K562 (cell line): ENCODE data around the gene GARIN5B. TPM values are rescaled to one million over a fixed set of nuclear protein-coding genes. Genes with fewer than 3 reads are reported as not detected.

Source experiments
- ATAC-seq: fragments of 200-7000 bp; cut with Tn5 transposase; 3 replicates; pipeline ENCODE4 v1.9.1; 2020; ENCODE audit warnings: moderate library complexity
- BruUV-seq: library from RNA; stranded (reverse); fragments of 400-500 nt; replicated peaks from 2 replicates; lab custom pipeline; 2021; lab: Mats Ljungman, UMichigan
- CTCF ChIA-PET: fragments of 300-600 bp; formaldehyde crosslinking; extraction: SDS; loops from one replicate; lab custom pipeline; 2021; ENCODE audit warnings: low intra/inter-chr PET ratio; lab: Yijun Ruan, JAX
- POLR2A ChIA-PET: fragments of 300-600, 350-650 bp; sonication (Branson Sonifier 250); formaldehyde crosslinking; extraction: SDS; loops from one replicate; lab custom pipeline; 2021; ENCODE audit warnings: antibody characterized with exemption, inconsistent platforms; lab: Yijun Ruan, JAX
- DNase-seq, 4 experiments: peaks; one replicate each; pipeline versions ENCODE4 v3.0.0 to v3.0.0-alpha.2; 2011 to 2018; ENCODE audit warnings: low spot score in 3 of 4, mixed read lengths in 3 of 4; ENCODE audit errors: extremely low read depth in 1 of 4
- FAIRE-seq: peaks from 2 replicates; lab custom pipeline; 2011; peaks lifted over from hg19 to GRCh38; lab: Jason Lieb, UNC
- H2AFZ ChIP-seq: 2 replicates; pipeline ENCODE4 v1.6.0; 2011; ENCODE audit warnings: low read depth, low read length, control low read depth, inconsistent platforms
- H3K27ac ChIP-seq: fragments of 200-600 bp; 3 replicates; pipeline ENCODE4 v1.8.0; 2011; ENCODE audit warnings: low read depth, mild to moderate bottlenecking, control low read depth, inconsistent platforms, low read length, moderate library complexity, mixed read lengths; ENCODE audit errors: extremely low read depth
- H3K27me3 ChIP-seq, 2 experiments: fragments of 300-600 bp in 1 of 2; 2 replicates in 1 of 2; 3 replicates in 1 of 2; pipeline versions ENCODE4 v1.6.0 to v1.8.0; 2011; ENCODE audit warnings: inconsistent platforms in 2 of 2, low read length in 2 of 2, mild to moderate bottlenecking in 1 of 2, mixed read lengths in 1 of 2, moderate library complexity in 1 of 2; ENCODE audit not compliant: control insufficient read depth in 2 of 2, insufficient read depth in 2 of 2
- H3K36me3 ChIP-seq: fragments of 300-600 bp; 3 replicates; pipeline ENCODE4 v1.8.0; 2011; ENCODE audit warnings: mild to moderate bottlenecking, low read length, inconsistent platforms; ENCODE audit not compliant: control insufficient read depth, insufficient read depth
- H3K4me1 ChIP-seq, 2 experiments: fragments of 200-600 bp in 1 of 2; replicated peaks in 1 of 2; 2 replicates in 1 of 2; 3 replicates in 1 of 2; pipeline versions ENCODE4 v1.5.1 to v1.8.0; 2011; ENCODE audit warnings: inconsistent platforms in 2 of 2, low read length in 2 of 2, mild to moderate bottlenecking in 1 of 2, mixed read lengths in 1 of 2, moderate library complexity in 1 of 2; ENCODE audit not compliant: control insufficient read depth in 2 of 2, insufficient read depth in 2 of 2
- H3K4me2 ChIP-seq: 2 replicates; pipeline ENCODE4 v1.6.1; 2011; ENCODE audit warnings: low read length, control low read depth, inconsistent platforms, mixed read lengths; ENCODE audit not compliant: insufficient read depth
- H3K4me3 ChIP-seq: fragments of 200-600 bp; sonication (generic), shearing (Covaris generic); 2 replicates; pipeline ENCODE4 v1.5.1; 2016; ENCODE audit warnings: control low read depth, inconsistent platforms
- H3K79me2 ChIP-seq: fragments of 200-600 bp; 3 replicates; pipeline ENCODE4 v1.8.0; 2011; ENCODE audit warnings: low read length, inconsistent platforms; ENCODE audit not compliant: control insufficient read depth, insufficient read depth
- H3K9ac ChIP-seq, 2 experiments: 2 replicates each; pipeline versions ENCODE4 v1.6.0 to v1.6.1; 2011; ENCODE audit warnings: low read depth in 2 of 2, low read length in 2 of 2, control low read depth in 1 of 2, inconsistent platforms in 1 of 2, mild to moderate bottlenecking in 1 of 2, mixed read lengths in 1 of 2; ENCODE audit not compliant: insufficient read depth in 1 of 2
- H3K9me1 ChIP-seq: one replicate; pipeline ENCODE4 v1.6.0; 2011; ENCODE audit warnings: inconsistent platforms, mild to moderate bottlenecking, low read length, moderate library complexity; ENCODE audit not compliant: control insufficient read depth, insufficient read depth
- H3K9me3 ChIP-seq: replicated peaks from 2 replicates; pipeline ENCODE4 v1.5.1; 2011; ENCODE audit warnings: low read depth, low read length, inconsistent platforms; ENCODE audit not compliant: control insufficient read depth, insufficient read depth
- H4K20me1 ChIP-seq: replicated peaks from 2 replicates; pipeline ENCODE4 v1.6.1; 2011; ENCODE audit warnings: low read length, inconsistent platforms, mixed read lengths; ENCODE audit not compliant: control insufficient read depth, insufficient read depth
- ERF ChIP-seq: fragments of 450-650 bp; formaldehyde crosslinking; IDR thresholded peaks from 2 replicates; pipeline ENCODE4 v1.4.0; 2020; ENCODE audit warnings: mild to moderate bottlenecking, mixed read lengths
- GMEB1 ChIP-seq: fragments of 250-450 bp; sonication (Bioruptor Pico); IDR thresholded peaks from 2 replicates; pipeline ENCODE4 v1.4.0; 2020; ENCODE audit warnings: mild to moderate bottlenecking
- MAZ ChIP-seq, 2 experiments: fragments of 450-650 bp in 1 of 2; sonication (generic) in 1 of 2; formaldehyde crosslinking; IDR thresholded peaks in 1 of 2; conservative IDR thresholded peaks in 1 of 2; 2 replicates each; pipeline versions ENCODE4 v1.4.0 to v1.5.0; 2020; ENCODE audit warnings: mild to moderate bottlenecking in 1 of 2, missing genetic modification reagents in 1 of 2
- MEF2D ChIP-seq: conservative IDR thresholded peaks from 2 replicates; pipeline ENCODE4 v1.6.1; 2016; ENCODE audit warnings: low read depth, missing genetic modification characterization, missing compliant biosample characterization
- PYGO2 ChIP-seq: fragments of 450-650 bp; IDR thresholded peaks from 2 replicates; pipeline ENCODE4 v1.6.1; 2016; ENCODE audit warnings: mild to moderate bottlenecking, missing genetic modification characterization, moderate library complexity, missing compliant biosample characterization
- RFX7 ChIP-seq: fragments of 250-450 bp; sonication (Bioruptor Pico); IDR thresholded peaks from 2 replicates; pipeline ENCODE4 v1.5.1; 2021; ENCODE audit warnings: mild to moderate bottlenecking
- RNF219 ChIP-seq: fragments of 250-450 bp; sonication (Bioruptor Pico); IDR thresholded peaks from 2 replicates; pipeline ENCODE4 v1.5.0; 2022; ENCODE audit warnings: mild to moderate bottlenecking
- ZFP30 ChIP-seq: fragments of 250-450 bp; sonication (Bioruptor Pico); IDR thresholded peaks from 2 replicates; pipeline ENCODE4 v1.8.0; 2022; ENCODE audit warnings: moderate library complexity, mild to moderate bottlenecking, inconsistent platforms, borderline replicate concordance
- ZNF134 ChIP-seq: fragments of 250-450 bp; sonication (Bioruptor Pico); conservative IDR thresholded peaks from 2 replicates; pipeline ENCODE4 v1.4.0; 2020
- ZNF184 ChIP-seq: sonication (generic); formaldehyde crosslinking; IDR thresholded peaks from 2 replicates; pipeline ENCODE4 v1.5.0; 2020; ENCODE audit warnings: missing genetic modification reagents
- ZNF384 ChIP-seq: IDR thresholded peaks from 2 replicates; pipeline ENCODE4 v1.6.1; 2012; ENCODE audit warnings: low read depth, low read length, improper control_type of control experiment
- WGBS: fragments of 100-300 bp; shearing (Covaris generic); methylation state at CpG from one replicate; pipeline ENCODE4 v1.1.6; 2016; ENCODE audit warnings: low coverage, mixed read lengths; ENCODE audit not compliant: insufficient coverage; ENCODE audit errors: missing lambda C conversion rate; 5-methylcytosine and 5-hydroxymethylcytosine counted together
- in situ Hi-C: fragments of 300-500 bp; cut with MboI; formaldehyde crosslinking; loops from 4 replicates; pipeline ENCODE4 v1.15.0; 2018; ENCODE audit warnings: inconsistent platforms, mixed read lengths
- intact Hi-C: fragments of 100-400 bp; cut with micrococcal nuclease; formaldehyde crosslinking; loops from 2 replicates; pipeline ENCODE4 v1.14.2; 2022
- polyA plus RNA-seq, 8 experiments: library from polyadenylated mRNA; depleted of rRNA in 4 of 8; stranded (reverse) in 5 of 8; unstranded in 3 of 8; fragments of >200 nt; fragmentation: Nextera tagmentation in 2 of 8; fragmentation: Illumina TruSeq in 1 of 8; extraction: Ambion mirVana in 2 of 8; extraction: Trizol in 1 of 8; gene quantifications; 2 replicates each; pipeline versions ENCODE4 v1.2.1 to v1.2.3, GENCODE V29; 2011 to 2014; ENCODE audit warnings: inconsistent platforms in 1 of 8, missing spikeins in 1 of 8
- total RNA-seq, 7 experiments: library from RNA; depleted of rRNA in 6 of 7; stranded (reverse); fragments of >200 nt in 6 of 7; fragmentation: Illumina TruSeq in 2 of 7; extraction: Trizol in 2 of 7; gene quantifications; 2 replicates each; pipeline versions ENCODE4 v1.2.1 to v1.2.3, GENCODE V29; 2011 to 2021; ENCODE audit warnings: low replicate concordance in 1 of 7

GARIN5B gene
- total and polyA plus RNA-seq, 9 of the 15 experiments (the other 6 are each of a cell fraction or from before 2014, with no cell fraction given), result not detected

GRCh38 chr19:55339889-55340783, 22.9 kb downstream of the GARIN5B start (continued):
- no peak for TF ChIP-seq RNF219 (CRISPR knock-in tag)

GRCh38 chr19:55339105-55339888, 23.8 kb downstream of the GARIN5B start, which contains the start of gene KMT5C:
KMT5C (plus strand) TSS chr19:55339876; CDS start chr19:55341937, 2,061 bp downstream.
- H4K20me1 ChIP-seq, result 0 out of 2 replicates have a peak, but pooled peaks cover 6% of the 10 kb centered on the region
- H3K4me2 ChIP-seq, result peak within 1 kb of the TSS; percentile 97
- WGBS, result under 1% methylated on average over 45 of the region's 63 CpGs
- H2AFZ ChIP-seq, result peak within 1 kb of the TSS; percentile 96
- intact Hi-C loops, result loop anchor here (5.0 kb wide), 1 partner anchor 37 kb away; no protein-coding TSS in a partner anchor
- no peaks in the 10 kb centered on the region for H3K9me3 ChIP-seq
- ChIA-PET POLR2A (interaction anchor here (0.6 to 2.3 kb wide), 29 partner anchors 10 to 326 kb away, joined by 3 to 14 read pairs (median 4); partner anchors contain the start of genes HSPBP1, PPP6R1, RPL28 and TMEM150B), CTCF (no interaction called here)
- peak within 1 kb of the TSS; percentile 97 to 99 for H3K9ac ChIP-seq
- FAIRE-seq (peak; percentile 100), DNase-seq (peak; percentile 99 to 100 (median 100)), ATAC-seq (peak; percentile 91)
- H3K9me1 ChIP-seq, result no peaks in the 10 kb centered on the region
- in situ Hi-C loops, result no loop called here
- peak within 1 kb of the TSS; percentile 97 for H3K27ac ChIP-seq
- H3K27me3 ChIP-seq, result no peaks in the 10 kb centered on the region
- H3K4me3 ChIP-seq, result peak within 1 kb of the TSS; percentile 92
- H3K36me3 ChIP-seq, result peaks cover 26% of the 10 kb centered on the region; the same call in 2 of the 3 replicates
- H3K4me1 ChIP-seq, result peaks cover 7 to 46% of the 10 kb centered on the region in 2 experiments; a peak in 4 of 5 replicates
- peaks cover 24% of the 10 kb centered on the region for H3K79me2 ChIP-seq
- no TSS peak for BruUV-seq
- no peak for TF ChIP-seq RFX7 (CRISPR knock-in tag)
- peak; percentile 44; the same call in 1 of the 2 replicates for TF ChIP-seq ZNF384
- no peak for TF ChIP-seq ZNF134
- no peak for TF ChIP-seq MEF2D (tag)
- TF ChIP-seq ZFP30, result no peak
- peak; percentile 84 to 97 for TF ChIP-seq MAZ (CRISPR knock-in tag; conservative IDR thresholded peaks at IDR 0.05 in 1 of 2, IDR thresholded peaks at IDR 0.05 in 1 of 2)
- TF ChIP-seq ZNF184 (CRISPR knock-in tag), result no peak
- no peak for TF ChIP-seq ERF (CRISPR knock-in tag)
- TF ChIP-seq PYGO2 (tag), result no peak
- TF ChIP-seq GMEB1 (CRISPR knock-in tag), result peak; percentile 10; the same call in 1 of the 2 replicates
